ENCODE measurements around the gene LGI2.

LGI2 gene

DNA sequence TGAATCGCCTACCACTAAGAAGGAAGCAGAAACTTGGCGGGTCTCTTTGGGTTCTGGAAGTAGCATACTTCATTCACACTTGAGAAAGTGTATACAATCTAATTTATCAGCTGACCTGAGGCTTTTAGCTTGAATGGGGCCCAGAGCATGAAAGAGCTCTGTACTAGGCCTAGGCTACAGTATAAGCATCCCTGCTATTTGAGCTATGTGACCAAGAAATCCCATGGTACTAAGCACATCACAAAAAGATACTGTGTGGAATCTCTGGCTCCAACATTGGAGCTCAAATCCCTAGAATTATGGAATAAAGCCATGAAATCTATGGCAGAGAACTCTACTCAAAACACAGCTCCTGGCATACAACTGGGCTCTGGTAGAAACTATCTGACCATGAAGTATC lies 74.0 kb downstream of the LGI2 start:
- DNase-seq, result no peak

GRCh38 chr4:24956091-24956490 lies 74.7 kb downstream of the LGI2 start:
- no peak for DNase-seq

DNA sequence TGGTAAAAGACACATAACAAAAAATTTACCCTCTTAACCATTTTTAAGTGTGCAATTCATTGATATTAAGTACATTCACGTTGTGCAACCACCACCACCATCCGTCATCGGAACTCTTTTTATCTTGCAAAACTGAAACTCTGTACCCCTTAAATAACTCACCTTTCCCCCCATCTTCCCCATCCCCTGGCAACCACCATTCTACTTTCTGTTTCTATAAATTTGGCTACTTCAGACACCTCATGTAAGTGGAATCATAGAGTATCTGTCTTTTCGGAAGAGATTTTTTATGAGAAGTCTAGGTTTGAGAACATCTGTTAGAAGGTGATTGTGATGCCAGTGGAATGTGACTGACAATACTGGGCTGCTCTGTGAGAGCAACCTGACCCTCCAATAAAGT lies 78.1 kb downstream of the LGI2 start:
- DNase-seq, result no peak

GRCh38 chr4:24949970-24950369 lies 80.8 kb downstream of the LGI2 start:
- DNase-seq, result no peak

All from suppressor macrophage treated with lipopolysaccharide for 1 hour (primary cell).